ENCODE data around the gene PTGR2. TPM values are rescaled to one million over a fixed set of nuclear protein-coding genes. Genes with fewer than 3 reads are reported as not detected.

Gene PTGR2
- total RNA-seq, 1 experiment from 2014 or later: 21.8 TPM

DNA sequence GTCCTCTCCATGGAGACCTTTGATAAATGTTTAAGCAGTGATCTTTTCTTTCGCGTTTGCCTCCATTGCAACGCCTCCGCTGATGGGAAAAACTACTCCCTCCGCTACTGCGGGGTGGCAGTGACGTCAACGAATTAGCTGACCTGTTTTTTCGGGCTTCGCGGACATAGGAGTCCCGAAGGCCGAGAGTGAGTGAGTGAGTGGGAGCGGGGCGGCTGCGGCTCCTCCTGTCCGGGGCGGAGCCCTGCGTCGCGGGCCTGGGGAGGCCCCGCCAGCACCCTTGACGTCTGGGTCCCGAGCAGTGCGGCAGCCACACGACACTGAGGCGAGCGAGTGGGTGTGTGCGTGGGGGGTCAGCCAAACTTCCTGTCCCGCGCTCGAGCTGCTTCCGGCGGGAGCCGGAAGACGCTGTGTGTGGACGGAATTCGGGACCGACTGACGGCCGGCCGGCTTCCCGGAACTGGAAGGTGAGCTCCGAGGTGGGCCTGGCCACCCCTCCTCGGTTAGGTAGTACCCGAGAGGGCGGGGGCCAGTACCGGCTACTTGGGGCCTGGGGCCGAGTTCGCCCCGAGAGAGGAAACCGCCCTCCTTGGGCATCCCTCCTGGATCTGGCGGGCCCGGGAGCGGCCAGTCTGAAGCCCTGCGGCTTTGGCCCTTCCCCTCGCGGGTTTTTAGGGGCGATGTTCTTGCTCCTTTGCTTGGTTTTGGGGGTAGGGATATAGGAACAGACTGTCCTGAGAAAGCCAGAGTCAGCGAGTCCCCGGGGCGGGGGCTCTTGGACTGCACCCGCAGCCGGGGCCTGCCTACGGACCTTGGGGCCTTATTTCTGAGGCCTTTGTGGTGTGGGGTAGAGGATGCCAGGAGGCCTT is 35.1 kb downstream of the PTGR2 start, which contains the start of gene ZNF410:
Gene ZNF410, plus strand, starts transcription at position 411 of the 869 bp plus-strand sequence. CDS start 5,317 bp downstream, outside the sequence.
- ChIA-PET CTCF (interaction anchor here (0.5 to 0.6 kb wide), 2 partner anchors 65 to 156 kb away, joined by 3 read pairs; no protein-coding TSS in a partner anchor), POLR2A (ENCODE audit: unreplicated experiment) (interaction anchor here (0.5 to 1.1 kb wide), 8 partner anchors 23 to 881 kb away, joined by 3 to 14 read pairs (median 4); no protein-coding TSS in a partner anchor)
- intact Hi-C loops (cut with micrococcal nuclease; ENCODE audit: unreplicated experiment): loop anchor here (2.0 to 5.0 kb wide), 3 partner anchors 36 to 162 kb away; partner anchors contain the start of gene PTGR2
- Histone ChIP-seq H3K9me3 (ENCODE audit: insufficient read depth, low read depth) (no peaks in the 10 kb centered on the region), H2AFZ (peak within 1 kb of the TSS; percentile 96), H3K9me2 (ENCODE audit: insufficient read depth) (no peaks in the 10 kb centered on the region), H3K4me3 (peak within 1 kb of the TSS; percentile 91), H3K4me1 (replicated peaks; ENCODE audit: insufficient read depth) (peaks cover 32% of the 10 kb centered on the region), H3K4me2 (peak within 1 kb of the TSS; percentile 81), H3K36me3 (ENCODE audit: low read depth) (peaks cover 4% of the 10 kb centered on the region; the same call in 1 of the 2 replicates), H3F3A (ENCODE audit: insufficient read depth, low read depth) (peaks cover 35% of the 10 kb centered on the region; the same call in 1 of the 2 replicates), H3K27ac (peak within 1 kb of the TSS; percentile 70), H3K27me3 (ENCODE audit: insufficient read depth, low read depth) (no peaks in the 10 kb centered on the region), H3K79me2 (ENCODE audit: low read depth) (peaks cover 71% of the 10 kb centered on the region), H4K20me1 (ENCODE audit: insufficient read depth) (peaks cover 23% of the 10 kb centered on the region)
- peak; percentile 85 to 91 for DNase-seq
- no peak for TF ChIP-seq EZH2 (IDR thresholded peaks at IDR 0.05; ENCODE audit: low read depth)
- TF ChIP-seq CTCF (conservative IDR thresholded peaks at IDR 0.05): no peak
- BruUV-seq (replicated peaks): TSS peak; percentile 59

DNA sequence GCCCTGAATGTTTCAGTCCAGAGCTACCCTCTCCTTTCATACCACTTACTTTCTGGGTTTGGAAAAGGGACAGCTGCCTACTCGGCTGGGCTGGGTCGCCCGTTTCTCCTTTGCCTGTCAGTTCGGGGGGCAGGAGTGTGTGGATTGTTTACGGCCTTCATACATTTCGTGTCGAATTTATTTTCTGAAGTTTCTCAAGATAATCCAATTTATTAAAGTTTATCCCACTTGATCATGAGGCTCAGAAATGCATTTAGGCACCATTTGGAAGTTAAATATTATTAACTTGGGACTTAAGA is 35.6 kb downstream of the PTGR2 start:
- CTCF ChIA-PET: interaction anchor here (0.5 kb wide), 1 partner anchor 157 kb away, joined by 3 read pairs; no protein-coding TSS in a partner anchor
- Histone ChIP-seq H3F3A (ENCODE audit: insufficient read depth, low read depth) (peaks cover 35% of the 10 kb centered on the region; the same call in 1 of the 2 replicates), H3K9me3 (ENCODE audit: insufficient read depth, low read depth) (no peaks in the 10 kb centered on the region), H4K20me1 (ENCODE audit: insufficient read depth) (peaks cover 27% of the 10 kb centered on the region), H3K4me3 (peak overlapping the region; percentile 91), H3K79me2 (ENCODE audit: low read depth) (peaks cover 75% of the 10 kb centered on the region), H3K4me1 (replicated peaks; ENCODE audit: insufficient read depth) (peaks cover 32% of the 10 kb centered on the region), H2AFZ (peak overlapping the region; percentile 96), H3K4me2 (peak overlapping the region; percentile 81), H3K27me3 (ENCODE audit: insufficient read depth, low read depth) (no peaks in the 10 kb centered on the region), H3K9me2 (ENCODE audit: insufficient read depth) (no peaks in the 10 kb centered on the region), H3K36me3 (ENCODE audit: low read depth) (peaks cover 4% of the 10 kb centered on the region; the same call in 1 of the 2 replicates), H3K27ac (peak overlapping the region; percentile 70)
- BruUV-seq (replicated peaks): no TSS peak
- no peak for DNase-seq
- no peak for TF ChIP-seq EZH2 (IDR thresholded peaks at IDR 0.05; ENCODE audit: low read depth)
- TF ChIP-seq CTCF (conservative IDR thresholded peaks at IDR 0.05): no peak
- intact Hi-C loops (cut with micrococcal nuclease; ENCODE audit: unreplicated experiment): loop anchor here (2.0 to 5.0 kb wide), 3 partner anchors 36 to 162 kb away; partner anchors contain the start of gene PTGR2
- POLR2A ChIA-PET (ENCODE audit: unreplicated experiment): interaction anchor here (0.5 to 1.1 kb wide), 3 partner anchors 36 to 882 kb away, joined by 4 to 14 read pairs (median 6); no protein-coding TSS in a partner anchor

- no peaks in the 10 kb centered on the region for H3K27me3 ChIP-seq (ENCODE audit: insufficient read depth, low read depth)
- H3F3A ChIP-seq (ENCODE audit: insufficient read depth, low read depth): peaks cover 35% of the 10 kb centered on the region; the same call in 1 of the 2 replicates
- BruUV-seq (replicated peaks): no TSS peak
- H3K79me2 ChIP-seq (ENCODE audit: low read depth): peaks cover 78% of the 10 kb centered on the region
- peak overlapping the region; percentile 81 for H3K4me2 ChIP-seq
- H3K4me3 ChIP-seq: peak overlapping the region; percentile 91
- ChIA-PET CTCF (interaction anchor here (0.5 kb wide), 1 partner anchor 158 kb away, joined by 3 read pairs; no protein-coding TSS in a partner anchor), POLR2A (ENCODE audit: unreplicated experiment) (interaction anchor here (0.7 kb wide), 1 partner anchor 102 kb away, joined by 14 read pairs; no protein-coding TSS in a partner anchor)
- H3K9me3 ChIP-seq (ENCODE audit: insufficient read depth, low read depth): no peaks in the 10 kb centered on the region
- H3K36me3 ChIP-seq (ENCODE audit: low read depth): peaks cover 7% of the 10 kb centered on the region; the same call in 1 of the 2 replicates
- TF ChIP-seq EZH2 (IDR thresholded peaks at IDR 0.05; ENCODE audit: low read depth) (no peak), CTCF (conservative IDR thresholded peaks at IDR 0.05) (no peak)
- H3K4me1 ChIP-seq (replicated peaks; ENCODE audit: insufficient read depth): peaks cover 32% of the 10 kb centered on the region
- no peaks in the 10 kb centered on the region for H3K9me2 ChIP-seq (ENCODE audit: insufficient read depth)
- intact Hi-C loops (cut with micrococcal nuclease; ENCODE audit: unreplicated experiment): loop anchor here (2.0 to 5.0 kb wide), 3 partner anchors 37 to 163 kb away; partner anchors contain the start of gene PTGR2
- H2AFZ ChIP-seq: no peak overlapping the region
- peak in 1 of 2 experiments; percentile 41 for DNase-seq
- peaks cover 31% of the 10 kb centered on the region for H4K20me1 ChIP-seq (ENCODE audit: insufficient read depth)
- H3K27ac ChIP-seq: peak overlapping the region; percentile 70
These were observed 36.2 kb downstream of the PTGR2 start for GRCh38 chr14:73887694-73888459.
